ENCODE results near the gene CDC42EP3.

CDC42EP3 gene

GRCh38 chr2:37636381-37637066 is 34.9 kb downstream of the CDC42EP3 start:
- no peak for DNase-seq (ENCODE audit: low read depth in 2 of 2)

GRCh38 chr2:37635504-37636380 is 35.7 kb downstream of the CDC42EP3 start:
- DNase-seq (ENCODE audit: low read depth in 2 of 2), result peak; percentile 34 to 64

- DNase-seq (ENCODE audit: low read depth in 2 of 2), result no peak
Observed at GRCh38 chr2:37634914-37635503, 36.4 kb downstream of the CDC42EP3 start.

GRCh38 chr2:37633845-37634244 is 37.6 kb downstream of the CDC42EP3 start:
- no peak for DNase-seq (ENCODE audit: low read depth in 2 of 2)

GRCh38 chr2:37633234-37633633 is 38.2 kb downstream of the CDC42EP3 start:
- DNase-seq (ENCODE audit: low read depth in 2 of 2), result no peak

GRCh38 chr2:37632310-37632709 is 39.1 kb downstream of the CDC42EP3 start:
- DNase-seq (ENCODE audit: low read depth in 2 of 2), result no peak

- no peak for DNase-seq (ENCODE audit: low read depth in 2 of 2)
Observed at GRCh38 chr2:37631698-37632097, 39.7 kb downstream of the CDC42EP3 start.

- no peak for DNase-seq (ENCODE audit: low read depth in 2 of 2)
Observed at GRCh38 chr2:37631292-37631691, 40.1 kb downstream of the CDC42EP3 start.

- no peak for DNase-seq (ENCODE audit: low read depth in 2 of 2)
Observed at GRCh38 chr2:37630776-37631175, 40.7 kb downstream of the CDC42EP3 start.

- no peak for DNase-seq (ENCODE audit: low read depth in 2 of 2)
Observed at GRCh38 chr2:37630301-37630700, 41.1 kb downstream of the CDC42EP3 start.

GRCh38 chr2:37629529-37629928 is 41.9 kb downstream of the CDC42EP3 start:
- DNase-seq (ENCODE audit: low read depth in 2 of 2), result no peak

- DNase-seq (ENCODE audit: low read depth in 2 of 2), result no peak
Observed at GRCh38 chr2:37627710-37628109, 43.7 kb downstream of the CDC42EP3 start.

GRCh38 chr2:37625796-37626571 is 45.5 kb downstream of the CDC42EP3 start:
- peak; percentile 24 to 28 for DNase-seq (ENCODE audit: low read depth in 2 of 2)

GRCh38 chr2:37625156-37625555 is 46.3 kb downstream of the CDC42EP3 start:
- DNase-seq (ENCODE audit: low read depth in 2 of 2), result no peak

GRCh38 chr2:37623971-37624900 is 47.2 kb downstream of the CDC42EP3 start:
- DNase-seq (ENCODE audit: low read depth in 2 of 2), result no peak

- DNase-seq (ENCODE audit: low read depth in 2 of 2), result no peak
Observed at GRCh38 chr2:37623406-37623805, 48.0 kb downstream of the CDC42EP3 start.

- DNase-seq (ENCODE audit: low read depth in 2 of 2), result no peak
Observed at GRCh38 chr2:37622450-37623100, 48.9 kb downstream of the CDC42EP3 start.

- DNase-seq (ENCODE audit: low read depth in 2 of 2), result no peak
Observed at GRCh38 chr2:37621199-37621598, 50.2 kb downstream of the CDC42EP3 start.

- no peak for DNase-seq (ENCODE audit: low read depth in 2 of 2)
Observed at GRCh38 chr2:37619959-37620300, 51.5 kb downstream of the CDC42EP3 start.

GRCh38 chr2:37619230-37619958 is 52.0 kb downstream of the CDC42EP3 start:
- no peak for DNase-seq (ENCODE audit: low read depth in 2 of 2)

Data from stimulated activated CD4-positive, alpha-beta T cell treated with anti-CD3 and anti-CD28 coated beads, Interleukin-4, amount 100 ng/mL, for 48 hours (primary cell).